GM21526 (cell line): ENCODE results near the gene MAN1B1.
"Not testable (repeated sequence)": the region's sequence is repeated elsewhere in the genome, so short reads cannot be mapped to it uniquely, and the experiment has no call there.

Experiments used
- ATAC-seq: cut with Tn5 transposase; IDR thresholded peaks from one replicate; pipeline ENCODE4 v1.9.1; 2021; ENCODE audit warnings: moderate library complexity; ENCODE audit not compliant: unreplicated experiment, low FRiP score

Gene MAN1B1

GRCh38 chr9:137109250-137110146, 22.7 kb downstream of the MAN1B1 start:
- no peak for ATAC-seq

GRCh38 chr9:137110147-137110910, 23.5 kb downstream of the MAN1B1 start:
- ATAC-seq: no peak

GRCh38 chr9:137110911-137111787, 24.4 kb downstream of the MAN1B1 start:
- ATAC-seq: no peak

GRCh38 chr9:137111788-137112563, 25.2 kb downstream of the MAN1B1 start:
- ATAC-seq: no peak

GRCh38 chr9:137112564-137113384, 26.0 kb downstream of the MAN1B1 start:
- ATAC-seq: no peak

GRCh38 chr9:137113385-137114159, 26.8 kb downstream of the MAN1B1 start:
- ATAC-seq: no peak

- ATAC-seq: no peak
Observed at GRCh38 chr9:137114220-137114612, 27.4 kb downstream of the MAN1B1 start.

- peak; percentile 47 for ATAC-seq
Observed at GRCh38 chr9:137114613-137115393, 28.0 kb downstream of the MAN1B1 start, which contains the start of gene DPP7. DPP7 (minus strand) TSS chr9:137114733; CDS start chr9:137114713, 20 bp downstream.

- no peak for ATAC-seq
Observed at GRCh38 chr9:137115394-137116026, 28.7 kb downstream of the MAN1B1 start.

- ATAC-seq: no peak
Observed at GRCh38 chr9:137116027-137116507, 29.3 kb downstream of the MAN1B1 start.

- ATAC-seq: no peak
Observed at GRCh38 chr9:137116728-137117127, 29.9 kb downstream of the MAN1B1 start.

GRCh38 chr9:137117269-137117731, 30.5 kb downstream of the MAN1B1 start:
- no peak for ATAC-seq

GRCh38 chr9:137118092-137118603, 31.4 kb downstream of the MAN1B1 start:
- not testable (repeated sequence) for ATAC-seq

GRCh38 chr9:137121927-137122795, 35.4 kb downstream of the MAN1B1 start:
- ATAC-seq: not testable (repeated sequence)

GRCh38 chr9:137122796-137123467, 36.1 kb downstream of the MAN1B1 start:
- ATAC-seq: not testable (repeated sequence)
